HepG2 (cell line): Measurements from ENCODE around the gene TSPAN9. TPM values are rescaled to one million over a fixed set of nuclear protein-coding genes. Genes with fewer than 3 reads are reported as not detected.

Experiments used
- HHEX ChIP-seq: IDR thresholded peaks from 2 replicates; pipeline ENCODE4 v1.6.1; 2016; ENCODE audit warnings: control low read depth
- MED13 ChIP-seq: sonication (generic); formaldehyde crosslinking; IDR thresholded peaks from 2 replicates; pipeline ENCODE4 v1.5.0; 2020; ENCODE audit warnings: missing genetic modification reagents
- NR2F2 ChIP-seq: IDR thresholded peaks from 2 replicates; pipeline ENCODE4 v1.6.1; 2012; ENCODE audit warnings: low read depth, inconsistent platforms, borderline replicate concordance
- RBM22 ChIP-seq: fragments of 200-400 bp; formaldehyde crosslinking; optimal IDR thresholded peaks from 2 replicates; pipeline ENCODE3; 2017; ENCODE audit warnings: mild to moderate bottlenecking, low read length, moderate library complexity
- ZNF383 ChIP-seq: sonication (generic); formaldehyde crosslinking; IDR thresholded peaks from 2 replicates; pipeline ENCODE4 v1.4.0; 2020; ENCODE audit warnings: missing genetic modification reagents, mild to moderate bottlenecking, borderline replicate concordance
- ZNF530 ChIP-seq: sonication (generic); formaldehyde crosslinking; IDR thresholded peaks from 2 replicates; pipeline ENCODE4 v1.5.0; 2020; ENCODE audit warnings: low read depth, mild to moderate bottlenecking, missing genetic modification reagents
- polyA plus RNA-seq, 8 experiments: library from polyadenylated mRNA; depleted of rRNA in 3 of 8; stranded (reverse) in 7 of 8; unstranded in 1 of 8; fragments of >200 nt; fragmentation: Illumina TruSeq in 4 of 8; extraction: Trizol in 4 of 8; gene quantifications; 2 replicates each; pipeline versions ENCODE4 v1.2.1 to v1.2.3, GENCODE V29; 2011 to 2016; ENCODE audit warnings: low read depth in 4 of 8, missing spikeins in 1 of 8, mixed read lengths in 1 of 8; ENCODE audit not compliant: insufficient read depth in 1 of 8
- total RNA-seq, 5 experiments: library from RNA; depleted of rRNA; stranded (reverse); fragments of >200 nt; fragmentation: Illumina TruSeq; extraction: Trizol; gene quantifications; 2 replicates each; pipeline ENCODE4 v1.2.3, GENCODE V29; 2016; ENCODE audit warnings: low read depth in 1 of 5
- TF ChIP-seq, protein P1 (sequence below), 2 experiments: sonication (generic) in 1 of 2; formaldehyde crosslinking in 1 of 2; IDR thresholded peaks; 2 replicates each; pipeline versions ENCODE4 v1.6.1 to v1.9.0; 2014 to 2022; ENCODE audit warnings: antibody characterized with exemption in 1 of 2, borderline replicate concordance in 1 of 2, inconsistent platforms in 1 of 2, low read depth in 1 of 2, missing genetic modification reagents in 1 of 2
- TF ChIP-seq, protein P2 (sequence below): sonication (generic); formaldehyde crosslinking; IDR thresholded peaks from 2 replicates; pipeline ENCODE4 v1.4.0; 2020; ENCODE audit warnings: missing genetic modification reagents, borderline replicate concordance
- TF ChIP-seq, protein P3 (sequence below): sonication (generic); formaldehyde crosslinking; IDR thresholded peaks from 2 replicates; pipeline ENCODE4 v1.4.0; 2020; ENCODE audit warnings: missing genetic modification reagents, borderline replicate concordance
- TF ChIP-seq, protein P4 (sequence below): IDR thresholded peaks from 2 replicates; pipeline ENCODE4 v1.6.1; 2016; ENCODE audit warnings: mild to moderate bottlenecking, missing biosample characterization, missing genetic modification reagents

TSPAN9 gene
- total and polyA plus RNA-seq, 2 of the 13 experiments (the other 11 are each of a cell fraction or from before 2014, with no cell fraction given): 18.1 to 42.3 TPM

DNA sequence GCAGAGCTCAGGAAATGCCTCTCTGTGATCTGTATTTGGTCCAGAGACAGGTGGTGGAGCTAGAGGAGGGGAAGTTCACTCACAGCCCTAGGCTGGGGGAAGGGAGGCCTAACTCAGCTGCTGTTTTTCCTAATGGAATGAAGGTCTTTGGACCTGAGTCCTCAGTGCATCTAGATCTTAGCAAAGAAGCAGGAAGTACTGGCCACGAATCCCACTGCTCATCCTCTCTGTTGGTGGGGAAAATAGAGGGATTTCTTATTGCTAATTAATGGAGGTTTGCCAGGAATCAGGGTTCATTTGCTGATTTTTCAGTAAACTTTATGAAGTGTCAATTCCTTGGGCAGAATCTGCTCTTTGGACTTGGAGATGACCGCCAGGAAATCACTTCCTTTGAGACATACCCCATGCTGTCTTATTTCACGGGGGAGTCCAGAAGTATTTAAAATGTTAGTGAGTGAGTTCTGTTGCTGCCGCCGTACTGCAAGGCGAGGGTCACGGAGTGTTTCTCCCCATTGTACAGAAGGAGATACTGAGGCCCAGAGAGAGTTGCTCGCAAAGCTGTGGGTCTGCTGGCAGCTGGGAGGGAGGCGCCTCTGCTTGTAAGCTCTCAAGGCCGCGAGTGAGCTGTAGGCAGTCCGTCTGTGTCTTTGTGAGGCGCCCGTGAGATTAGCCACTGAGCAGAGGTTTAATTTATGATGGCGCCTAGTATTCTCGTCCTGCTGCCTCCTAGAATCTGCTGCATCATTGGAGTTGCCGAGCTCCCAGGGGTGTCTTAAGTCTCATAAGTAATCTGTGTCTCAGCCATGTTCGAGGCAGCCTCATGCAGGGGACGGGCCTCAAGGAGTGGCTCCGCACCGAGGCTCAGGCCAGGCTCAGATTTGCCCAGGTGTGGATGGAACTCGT, 88.2 kb downstream of the TSPAN9 start (continued):
- TF ChIP-seq RBM22 (no peak), MED13 (no peak), NR2F2 (peak; percentile 53), HHEX (CRISPR knock-in tag) (0 out of 2 replicates have a peak, but pooled peaks have one; percentile 47), ZNF383 (CRISPR knock-in tag) (no peak), ZNF530 (no peak)
- TF ChIP-seq, protein P1, sequence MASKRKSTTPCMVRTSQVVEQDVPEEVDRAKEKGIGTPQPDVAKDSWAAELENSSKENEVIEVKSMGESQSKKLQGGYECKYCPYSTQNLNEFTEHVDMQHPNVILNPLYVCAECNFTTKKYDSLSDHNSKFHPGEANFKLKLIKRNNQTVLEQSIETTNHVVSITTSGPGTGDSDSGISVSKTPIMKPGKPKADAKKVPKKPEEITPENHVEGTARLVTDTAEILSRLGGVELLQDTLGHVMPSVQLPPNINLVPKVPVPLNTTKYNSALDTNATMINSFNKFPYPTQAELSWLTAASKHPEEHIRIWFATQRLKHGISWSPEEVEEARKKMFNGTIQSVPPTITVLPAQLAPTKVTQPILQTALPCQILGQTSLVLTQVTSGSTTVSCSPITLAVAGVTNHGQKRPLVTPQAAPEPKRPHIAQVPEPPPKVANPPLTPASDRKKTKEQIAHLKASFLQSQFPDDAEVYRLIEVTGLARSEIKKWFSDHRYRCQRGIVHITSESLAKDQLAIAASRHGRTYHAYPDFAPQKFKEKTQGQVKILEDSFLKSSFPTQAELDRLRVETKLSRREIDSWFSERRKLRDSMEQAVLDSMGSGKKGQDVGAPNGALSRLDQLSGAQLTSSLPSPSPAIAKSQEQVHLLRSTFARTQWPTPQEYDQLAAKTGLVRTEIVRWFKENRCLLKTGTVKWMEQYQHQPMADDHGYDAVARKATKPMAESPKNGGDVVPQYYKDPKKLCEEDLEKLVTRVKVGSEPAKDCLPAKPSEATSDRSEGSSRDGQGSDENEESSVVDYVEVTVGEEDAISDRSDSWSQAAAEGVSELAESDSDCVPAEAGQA (IDR thresholded peaks at IDR 0.05; ENCODE audit: low read depth): no peak
- TF ChIP-seq, protein P1 (CRISPR knock-in tag; IDR thresholded peaks at IDR 0.05; ENCODE audit: borderline replicate concordance): no peak
- TF ChIP-seq, protein P2, sequence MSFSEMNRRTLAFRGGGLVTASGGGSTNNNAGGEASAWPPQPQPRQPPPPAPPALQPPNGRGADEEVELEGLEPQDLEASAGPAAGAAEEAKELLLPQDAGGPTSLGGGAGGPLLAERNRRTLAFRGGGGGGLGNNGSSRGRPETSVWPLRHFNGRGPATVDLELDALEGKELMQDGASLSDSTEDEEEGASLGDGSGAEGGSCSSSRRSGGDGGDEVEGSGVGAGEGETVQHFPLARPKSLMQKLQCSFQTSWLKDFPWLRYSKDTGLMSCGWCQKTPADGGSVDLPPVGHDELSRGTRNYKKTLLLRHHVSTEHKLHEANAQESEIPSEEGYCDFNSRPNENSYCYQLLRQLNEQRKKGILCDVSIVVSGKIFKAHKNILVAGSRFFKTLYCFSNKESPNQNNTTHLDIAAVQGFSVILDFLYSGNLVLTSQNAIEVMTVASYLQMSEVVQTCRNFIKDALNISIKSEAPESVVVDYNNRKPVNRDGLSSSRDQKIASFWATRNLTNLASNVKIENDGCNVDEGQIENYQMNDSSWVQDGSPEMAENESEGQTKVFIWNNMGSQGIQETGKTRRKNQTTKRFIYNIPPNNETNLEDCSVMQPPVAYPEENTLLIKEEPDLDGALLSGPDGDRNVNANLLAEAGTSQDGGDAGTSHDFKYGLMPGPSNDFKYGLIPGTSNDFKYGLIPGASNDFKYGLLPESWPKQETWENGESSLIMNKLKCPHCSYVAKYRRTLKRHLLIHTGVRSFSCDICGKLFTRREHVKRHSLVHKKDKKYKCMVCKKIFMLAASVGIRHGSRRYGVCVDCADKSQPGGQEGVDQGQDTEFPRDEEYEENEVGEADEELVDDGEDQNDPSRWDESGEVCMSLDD (CRISPR knock-in tag): no peak
- TF ChIP-seq, protein P3, sequence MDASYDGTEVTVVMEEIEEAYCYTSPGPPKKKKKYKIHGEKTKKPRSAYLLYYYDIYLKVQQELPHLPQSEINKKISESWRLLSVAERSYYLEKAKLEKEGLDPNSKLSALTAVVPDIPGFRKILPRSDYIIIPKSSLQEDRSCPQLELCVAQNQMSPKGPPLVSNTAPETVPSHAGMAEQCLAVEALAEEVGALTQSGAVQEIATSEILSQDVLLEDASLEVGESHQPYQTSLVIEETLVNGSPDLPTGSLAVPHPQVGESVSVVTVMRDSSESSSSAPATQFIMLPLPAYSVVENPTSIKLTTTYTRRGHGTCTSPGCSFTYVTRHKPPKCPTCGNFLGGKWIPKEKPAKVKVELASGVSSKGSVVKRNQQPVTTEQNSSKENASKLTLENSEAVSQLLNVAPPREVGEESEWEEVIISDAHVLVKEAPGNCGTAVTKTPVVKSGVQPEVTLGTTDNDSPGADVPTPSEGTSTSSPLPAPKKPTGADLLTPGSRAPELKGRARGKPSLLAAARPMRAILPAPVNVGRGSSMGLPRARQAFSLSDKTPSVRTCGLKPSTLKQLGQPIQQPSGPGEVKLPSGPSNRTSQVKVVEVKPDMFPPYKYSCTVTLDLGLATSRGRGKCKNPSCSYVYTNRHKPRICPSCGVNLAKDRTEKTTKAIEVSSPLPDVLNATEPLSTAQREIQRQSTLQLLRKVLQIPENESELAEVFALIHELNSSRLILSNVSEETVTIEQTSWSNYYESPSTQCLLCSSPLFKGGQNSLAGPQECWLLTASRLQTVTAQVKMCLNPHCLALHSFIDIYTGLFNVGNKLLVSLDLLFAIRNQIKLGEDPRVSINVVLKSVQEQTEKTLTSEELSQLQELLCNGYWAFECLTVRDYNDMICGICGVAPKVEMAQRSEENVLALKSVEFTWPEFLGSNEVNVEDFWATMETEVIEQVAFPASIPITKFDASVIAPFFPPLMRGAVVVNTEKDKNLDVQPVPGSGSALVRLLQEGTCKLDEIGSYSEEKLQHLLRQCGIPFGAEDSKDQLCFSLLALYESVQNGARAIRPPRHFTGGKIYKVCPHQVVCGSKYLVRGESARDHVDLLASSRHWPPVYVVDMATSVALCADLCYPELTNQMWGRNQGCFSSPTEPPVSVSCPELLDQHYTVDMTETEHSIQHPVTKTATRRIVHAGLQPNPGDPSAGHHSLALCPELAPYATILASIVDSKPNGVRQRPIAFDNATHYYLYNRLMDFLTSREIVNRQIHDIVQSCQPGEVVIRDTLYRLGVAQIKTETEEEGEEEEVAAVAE (CRISPR knock-in tag): peak; percentile 35; the same call in 1 of the 2 replicates
- TF ChIP-seq, protein P4, sequence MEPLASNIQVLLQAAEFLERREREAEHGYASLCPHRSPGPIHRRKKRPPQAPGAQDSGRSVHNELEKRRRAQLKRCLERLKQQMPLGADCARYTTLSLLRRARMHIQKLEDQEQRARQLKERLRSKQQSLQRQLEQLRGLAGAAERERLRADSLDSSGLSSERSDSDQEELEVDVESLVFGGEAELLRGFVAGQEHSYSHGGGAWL: no peak
